GM12891 (cell line): Measurements from ENCODE around the gene MYH14.

Experiments
- POLR2A ChIP-seq: IDR thresholded peaks from 2 replicates; pipeline ENCODE4 v1.6.1; 2011; ENCODE audit warnings: low read depth, low read length, control low read depth
- POLR2AphosphoS5 ChIP-seq: IDR thresholded peaks from 2 replicates; pipeline ENCODE4 v1.6.1; 2011; ENCODE audit warnings: low read depth, low read length, control low read depth
- POU2F2 ChIP-seq: IDR thresholded peaks from 2 replicates; pipeline ENCODE4 v1.6.1; 2011; ENCODE audit warnings: low read depth, mild to moderate bottlenecking, control low read depth, low read length, moderate library complexity
- TAF1 ChIP-seq: IDR thresholded peaks from 2 replicates; pipeline ENCODE4 v1.6.1; 2011; ENCODE audit warnings: low read depth, low read length, control low read depth

DNA sequence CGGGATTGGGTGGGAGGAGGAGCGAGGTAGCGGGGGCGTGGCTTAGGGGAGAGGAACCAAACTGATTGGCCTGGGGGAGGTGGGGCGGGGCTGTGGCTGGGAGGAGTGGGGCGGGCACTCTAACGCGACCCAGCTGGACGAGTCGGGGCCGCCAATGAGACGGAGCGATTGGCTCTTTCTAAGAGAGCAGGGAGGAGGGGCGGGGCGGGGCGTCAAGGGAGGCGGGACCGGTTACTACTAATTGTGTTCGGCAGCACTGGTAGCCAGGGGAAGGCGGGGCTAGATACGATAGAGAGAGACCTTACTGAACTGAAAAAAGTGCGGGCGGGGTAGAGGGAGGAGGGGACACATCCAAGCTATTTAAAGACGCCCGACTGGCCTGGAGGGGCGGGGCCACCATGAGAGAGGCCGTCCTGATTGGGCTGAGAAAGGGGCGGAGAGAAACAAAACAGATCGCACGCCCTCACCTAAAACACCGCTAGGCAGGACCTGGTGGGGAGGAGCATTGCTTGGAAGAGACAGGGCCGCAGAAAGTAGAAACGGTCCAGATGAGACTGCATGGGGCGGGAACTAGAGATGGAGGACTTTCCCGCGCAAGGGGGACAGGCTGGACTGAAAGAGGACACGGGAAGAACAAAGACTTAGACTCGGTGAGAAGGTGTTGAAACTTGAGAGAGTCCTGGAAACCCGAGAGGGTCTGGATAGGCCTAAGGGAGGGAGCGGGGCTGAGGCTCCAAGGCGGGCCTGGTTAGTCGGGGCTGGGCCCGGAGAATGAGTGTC lies 125.9 kb downstream of the MYH14 start, which contains the start of gene KCNC3:
- TF ChIP-seq POLR2A (peak; percentile 67; the same call in 1 of the 2 replicates), POU2F2 (no peak), POLR2AphosphoS5 (0 out of 2 replicates have a peak, but pooled peaks have one; percentile 34), TAF1 (0 out of 2 replicates have a peak, but pooled peaks have one; percentile 15)
